K562 (cell line): Measurements from ENCODE around the gene MOB1B. TPM values are rescaled to one million over a fixed set of nuclear protein-coding genes. Genes with fewer than 3 reads are reported as not detected.

Experiments
- ATAC-seq: fragments of 200-7000 bp; cut with Tn5 transposase; 3 replicates; pipeline ENCODE4 v1.9.1; 2020; ENCODE audit warnings: moderate library complexity
- BruUV-seq: library from RNA; stranded (reverse); fragments of 400-500 nt; replicated peaks from 2 replicates; lab custom pipeline; 2021; lab: Mats Ljungman, UMichigan
- CTCF ChIA-PET: fragments of 300-600 bp; formaldehyde crosslinking; extraction: SDS; loops from one replicate; lab custom pipeline; 2021; ENCODE audit warnings: low intra/inter-chr PET ratio; lab: Yijun Ruan, JAX
- POLR2A ChIA-PET: fragments of 300-600, 350-650 bp; sonication (Branson Sonifier 250); formaldehyde crosslinking; extraction: SDS; loops from one replicate; lab custom pipeline; 2021; ENCODE audit warnings: antibody characterized with exemption, inconsistent platforms; lab: Yijun Ruan, JAX
- DNase-seq, 4 experiments: peaks; one replicate each; pipeline versions ENCODE4 v3.0.0 to v3.0.0-alpha.2; 2011 to 2018; ENCODE audit warnings: low spot score in 3 of 4, mixed read lengths in 3 of 4; ENCODE audit errors: extremely low read depth in 1 of 4
- FAIRE-seq: peaks from 2 replicates; lab custom pipeline; 2011; peaks lifted over from hg19 to GRCh38; lab: Jason Lieb, UNC
- H2AFZ ChIP-seq: 2 replicates; pipeline ENCODE4 v1.6.0; 2011; ENCODE audit warnings: low read depth, low read length, control low read depth, inconsistent platforms
- H3K27ac ChIP-seq: fragments of 200-600 bp; 3 replicates; pipeline ENCODE4 v1.8.0; 2011; ENCODE audit warnings: low read depth, mild to moderate bottlenecking, control low read depth, inconsistent platforms, low read length, moderate library complexity, mixed read lengths; ENCODE audit errors: extremely low read depth
- H3K27me3 ChIP-seq, 2 experiments: fragments of 300-600 bp in 1 of 2; 2 replicates in 1 of 2; 3 replicates in 1 of 2; pipeline versions ENCODE4 v1.6.0 to v1.8.0; 2011; ENCODE audit warnings: inconsistent platforms in 2 of 2, low read length in 2 of 2, mild to moderate bottlenecking in 1 of 2, mixed read lengths in 1 of 2, moderate library complexity in 1 of 2; ENCODE audit not compliant: control insufficient read depth in 2 of 2, insufficient read depth in 2 of 2
- H3K36me3 ChIP-seq: fragments of 300-600 bp; 3 replicates; pipeline ENCODE4 v1.8.0; 2011; ENCODE audit warnings: mild to moderate bottlenecking, low read length, inconsistent platforms; ENCODE audit not compliant: control insufficient read depth, insufficient read depth
- H3K4me1 ChIP-seq, 2 experiments: fragments of 200-600 bp in 1 of 2; replicated peaks in 1 of 2; 2 replicates in 1 of 2; 3 replicates in 1 of 2; pipeline versions ENCODE4 v1.5.1 to v1.8.0; 2011; ENCODE audit warnings: inconsistent platforms in 2 of 2, low read length in 2 of 2, mild to moderate bottlenecking in 1 of 2, mixed read lengths in 1 of 2, moderate library complexity in 1 of 2; ENCODE audit not compliant: control insufficient read depth in 2 of 2, insufficient read depth in 2 of 2
- H3K4me2 ChIP-seq: 2 replicates; pipeline ENCODE4 v1.6.1; 2011; ENCODE audit warnings: low read length, control low read depth, inconsistent platforms, mixed read lengths; ENCODE audit not compliant: insufficient read depth
- H3K4me3 ChIP-seq: fragments of 200-600 bp; sonication (generic), shearing (Covaris generic); 2 replicates; pipeline ENCODE4 v1.5.1; 2016; ENCODE audit warnings: control low read depth, inconsistent platforms
- H3K79me2 ChIP-seq: fragments of 200-600 bp; 3 replicates; pipeline ENCODE4 v1.8.0; 2011; ENCODE audit warnings: low read length, inconsistent platforms; ENCODE audit not compliant: control insufficient read depth, insufficient read depth
- H3K9ac ChIP-seq, 2 experiments: 2 replicates each; pipeline versions ENCODE4 v1.6.0 to v1.6.1; 2011; ENCODE audit warnings: low read depth in 2 of 2, low read length in 2 of 2, control low read depth in 1 of 2, inconsistent platforms in 1 of 2, mild to moderate bottlenecking in 1 of 2, mixed read lengths in 1 of 2; ENCODE audit not compliant: insufficient read depth in 1 of 2
- H3K9me1 ChIP-seq: one replicate; pipeline ENCODE4 v1.6.0; 2011; ENCODE audit warnings: inconsistent platforms, mild to moderate bottlenecking, low read length, moderate library complexity; ENCODE audit not compliant: control insufficient read depth, insufficient read depth
- H3K9me3 ChIP-seq: replicated peaks from 2 replicates; pipeline ENCODE4 v1.5.1; 2011; ENCODE audit warnings: low read depth, low read length, inconsistent platforms; ENCODE audit not compliant: control insufficient read depth, insufficient read depth
- H4K20me1 ChIP-seq: replicated peaks from 2 replicates; pipeline ENCODE4 v1.6.1; 2011; ENCODE audit warnings: low read length, inconsistent platforms, mixed read lengths; ENCODE audit not compliant: control insufficient read depth, insufficient read depth
- ASH1L ChIP-seq: fragments of 450-650 bp; IDR thresholded peaks from 2 replicates; pipeline ENCODE4 v1.6.1; 2018; ENCODE audit warnings: borderline replicate concordance, mild to moderate bottlenecking, low read depth; ENCODE audit not compliant: partially characterized antibody
- CEBPG ChIP-seq, 3 experiments: fragments of 200-800 bp in 1 of 3; sonication (Bioruptor generic) in 1 of 3; sonication (generic) in 1 of 3; formaldehyde crosslinking in 1 of 3; IDR thresholded peaks in 2 of 3; conservative IDR thresholded peaks in 1 of 3; 2 replicates each; pipeline versions ENCODE4 v1.6.1 to v1.8.0; 2016 to 2022; ENCODE audit warnings: missing compliant biosample characterization in 2 of 3, missing genetic modification characterization in 2 of 3, mild to moderate bottlenecking in 1 of 3, missing genetic modification reagents in 1 of 3
- HNRNPL ChIP-seq: fragments of 200-400 bp; formaldehyde crosslinking; IDR thresholded peaks from 2 replicates; pipeline ENCODE4 v1.6.1; 2017; ENCODE audit warnings: low read depth, mild to moderate bottlenecking, low read length
- SOX6 ChIP-seq: fragments of 450-650 bp; IDR thresholded peaks from 2 replicates; pipeline ENCODE4 v1.6.1; 2014; ENCODE audit warnings: mild to moderate bottlenecking
- ZNF282 ChIP-seq: sonication (generic); formaldehyde crosslinking; IDR thresholded peaks from 2 replicates; pipeline ENCODE4 v1.8.1; 2023; ENCODE audit warnings: missing genetic modification reagents
- ZSCAN32 ChIP-seq: fragments of 450-650 bp; formaldehyde crosslinking; IDR thresholded peaks from 2 replicates; pipeline ENCODE4 v1.4.0; 2020; ENCODE audit warnings: mild to moderate bottlenecking, moderate library complexity
- whole genome bisulfite sequencing: fragments of 100-300 bp; shearing (Covaris generic); methylation state at CpG from one replicate; pipeline ENCODE4 v1.1.6; 2016; ENCODE audit warnings: low coverage, mixed read lengths; ENCODE audit not compliant: insufficient coverage; ENCODE audit errors: missing lambda C conversion rate; 5-methylcytosine and 5-hydroxymethylcytosine counted together
- in situ Hi-C: fragments of 300-500 bp; cut with MboI; formaldehyde crosslinking; loops from 4 replicates; pipeline ENCODE4 v1.15.0; 2018; ENCODE audit warnings: inconsistent platforms, mixed read lengths
- intact Hi-C: fragments of 100-400 bp; cut with micrococcal nuclease; formaldehyde crosslinking; loops from 2 replicates; pipeline ENCODE4 v1.14.2; 2022
- polyA plus RNA-seq, 8 experiments: library from polyadenylated mRNA; depleted of rRNA in 4 of 8; stranded (reverse) in 5 of 8; unstranded in 3 of 8; fragments of >200 nt; fragmentation: Nextera tagmentation in 2 of 8; fragmentation: Illumina TruSeq in 1 of 8; extraction: Ambion mirVana in 2 of 8; extraction: Trizol in 1 of 8; gene quantifications; 2 replicates each; pipeline versions ENCODE4 v1.2.1 to v1.2.3, GENCODE V29; 2011 to 2014; ENCODE audit warnings: inconsistent platforms in 1 of 8, missing spikeins in 1 of 8
- total RNA-seq, 7 experiments: library from RNA; depleted of rRNA in 6 of 7; stranded (reverse); fragments of >200 nt in 6 of 7; fragmentation: Illumina TruSeq in 2 of 7; extraction: Trizol in 2 of 7; gene quantifications; 2 replicates each; pipeline versions ENCODE4 v1.2.1 to v1.2.3, GENCODE V29; 2011 to 2021; ENCODE audit warnings: low replicate concordance in 1 of 7
- TF ChIP-seq, protein P1 (sequence below): fragments of 450-650 bp; IDR thresholded peaks from 2 replicates; pipeline ENCODE4 v1.6.1; 2017; ENCODE audit warnings: antibody characterized with exemption, mild to moderate bottlenecking
- TF ChIP-seq, protein P2 (sequence below): fragments of 450-650 bp; IDR thresholded peaks from 2 replicates; pipeline ENCODE4 v1.6.1; 2017; ENCODE audit warnings: mild to moderate bottlenecking, moderate library complexity

The MOB1B gene
- total and polyA plus RNA-seq, 9 of the 15 experiments (the other 6 are each of a cell fraction or from before 2014, with no cell fraction given), result 8.4 to 37.8 (median 19.0) TPM

DNA sequence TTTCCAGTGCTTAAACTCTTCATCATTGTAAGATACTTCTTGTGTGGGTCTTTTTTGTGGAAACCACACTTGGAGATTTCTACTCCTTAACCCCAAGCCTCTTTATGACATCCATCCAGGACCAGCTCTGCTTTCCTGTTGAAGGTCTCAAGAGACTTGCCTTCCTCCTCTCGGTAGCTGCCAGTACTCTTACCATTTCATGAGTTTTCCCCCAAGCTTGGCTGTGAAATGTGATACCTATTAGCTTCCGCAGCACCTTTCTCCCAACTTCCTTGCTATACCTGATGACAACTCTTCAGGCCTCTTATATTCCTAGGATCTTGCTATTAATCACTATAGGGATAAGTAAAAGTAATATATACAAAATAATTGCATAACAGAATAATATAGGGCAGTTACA is 89.4 kb downstream of the MOB1B start:
- peaks cover 11 to 15% of the 10 kb centered on the region in 2 experiments; a peak in 4 of 5 replicates for H3K4me1 ChIP-seq
- 77% methylated on average over 2 of the region's 2 CpGs for WGBS
- ChIA-PET POLR2A (interaction anchor here (0.7 to 1.1 kb wide), 2 partner anchors 141 to 176 kb away, joined by 3 read pairs; no protein-coding TSS in a partner anchor), CTCF (no interaction called here)
- peaks cover 40% of the 10 kb centered on the region for H3K79me2 ChIP-seq
- no peak overlapping the region for H3K27ac ChIP-seq
- no peak overlapping the region for H3K4me2 ChIP-seq
- ATAC-seq (no peak), DNase-seq (no peak), FAIRE-seq (no peak)
- in situ Hi-C loops, result no loop called here
- no peak for TF ChIP-seq ZSCAN32 (CRISPR knock-in tag)
- BruUV-seq, result no TSS peak
- intact Hi-C loops, result loop anchor here (5.0 to 10.0 kb wide), 2 partner anchors 154 to 287 kb away; partner anchors contain the start of gene GRSF1
- no peak overlapping the region for H3K9ac ChIP-seq
- H4K20me1 ChIP-seq, result no peaks in the 10 kb centered on the region
- H3K27me3 ChIP-seq, result no peaks in the 10 kb centered on the region
- no peaks in the 10 kb centered on the region for H3K9me1 ChIP-seq
- no peaks in the 10 kb centered on the region for H3K9me3 ChIP-seq
- no peak overlapping the region for H2AFZ ChIP-seq
- H3K36me3 ChIP-seq, result no peaks in the 10 kb centered on the region
- no peak overlapping the region for H3K4me3 ChIP-seq

DNA sequence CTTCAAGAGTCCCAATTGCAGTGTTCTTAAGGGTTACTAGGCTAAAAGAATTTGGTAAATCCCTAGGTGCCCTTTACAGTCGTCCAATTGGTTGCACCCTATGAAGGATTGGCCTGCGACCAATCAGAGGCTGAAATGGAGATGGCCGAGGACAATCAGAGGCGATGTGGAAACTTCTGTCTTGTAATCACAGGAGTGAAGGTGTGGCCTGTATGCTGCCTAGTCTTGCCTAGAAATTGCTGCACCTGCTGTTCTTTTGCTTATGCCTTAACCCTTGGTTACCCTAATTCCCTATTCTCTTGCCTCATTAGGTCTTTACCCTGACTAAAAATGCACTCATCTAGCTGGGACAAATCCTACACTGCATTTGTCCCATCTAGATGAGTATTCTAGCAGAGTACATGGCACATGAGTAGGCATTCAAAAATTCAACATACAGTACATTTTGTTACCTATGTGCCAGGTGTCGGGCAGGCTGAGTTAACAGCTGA is 90.3 kb downstream of the MOB1B start:
- DNase-seq (peak in 2 of 4 experiments; percentile 57 to 58), ATAC-seq (peak; percentile 39), FAIRE-seq (peak; percentile 15)
- WGBS, result 53% methylated on average over 5 of the region's 5 CpGs
- Histone ChIP-seq H3K79me2 (peaks cover 49% of the 10 kb centered on the region), H3K36me3 (no peaks in the 10 kb centered on the region), H4K20me1 (no peaks in the 10 kb centered on the region), H3K4me2 (peak overlapping the region; percentile 85), H3K27ac (peak overlapping the region; percentile 85; the same call in 2 of the 3 replicates), H3K27me3 (no peaks in the 10 kb centered on the region), H3K4me3 (peak overlapping the region; percentile 82), H3K9me3 (no peaks in the 10 kb centered on the region), H3K9ac (peak overlapping the region; percentile 79 to 99; a peak in 3 of 4 replicates), H3K4me1 (peaks cover 15 to 18% of the 10 kb centered on the region in 2 experiments; a peak in 4 of 5 replicates), H3K9me1 (no peaks in the 10 kb centered on the region), H2AFZ (peak overlapping the region; percentile 94)
- ChIA-PET CTCF (no interaction called here), POLR2A (interaction anchor here (1.3 kb wide), 1 partner anchor 14 kb away, joined by 5 read pairs; no protein-coding TSS in a partner anchor)
- no TSS peak for BruUV-seq
- in situ Hi-C loops (no loop called here), intact Hi-C loops (loop anchor here (5.0 to 10.0 kb wide), 2 partner anchors 155 to 288 kb away; partner anchors contain the start of gene GRSF1)
- no peak for TF ChIP-seq SOX6
- TF ChIP-seq, protein P1, sequence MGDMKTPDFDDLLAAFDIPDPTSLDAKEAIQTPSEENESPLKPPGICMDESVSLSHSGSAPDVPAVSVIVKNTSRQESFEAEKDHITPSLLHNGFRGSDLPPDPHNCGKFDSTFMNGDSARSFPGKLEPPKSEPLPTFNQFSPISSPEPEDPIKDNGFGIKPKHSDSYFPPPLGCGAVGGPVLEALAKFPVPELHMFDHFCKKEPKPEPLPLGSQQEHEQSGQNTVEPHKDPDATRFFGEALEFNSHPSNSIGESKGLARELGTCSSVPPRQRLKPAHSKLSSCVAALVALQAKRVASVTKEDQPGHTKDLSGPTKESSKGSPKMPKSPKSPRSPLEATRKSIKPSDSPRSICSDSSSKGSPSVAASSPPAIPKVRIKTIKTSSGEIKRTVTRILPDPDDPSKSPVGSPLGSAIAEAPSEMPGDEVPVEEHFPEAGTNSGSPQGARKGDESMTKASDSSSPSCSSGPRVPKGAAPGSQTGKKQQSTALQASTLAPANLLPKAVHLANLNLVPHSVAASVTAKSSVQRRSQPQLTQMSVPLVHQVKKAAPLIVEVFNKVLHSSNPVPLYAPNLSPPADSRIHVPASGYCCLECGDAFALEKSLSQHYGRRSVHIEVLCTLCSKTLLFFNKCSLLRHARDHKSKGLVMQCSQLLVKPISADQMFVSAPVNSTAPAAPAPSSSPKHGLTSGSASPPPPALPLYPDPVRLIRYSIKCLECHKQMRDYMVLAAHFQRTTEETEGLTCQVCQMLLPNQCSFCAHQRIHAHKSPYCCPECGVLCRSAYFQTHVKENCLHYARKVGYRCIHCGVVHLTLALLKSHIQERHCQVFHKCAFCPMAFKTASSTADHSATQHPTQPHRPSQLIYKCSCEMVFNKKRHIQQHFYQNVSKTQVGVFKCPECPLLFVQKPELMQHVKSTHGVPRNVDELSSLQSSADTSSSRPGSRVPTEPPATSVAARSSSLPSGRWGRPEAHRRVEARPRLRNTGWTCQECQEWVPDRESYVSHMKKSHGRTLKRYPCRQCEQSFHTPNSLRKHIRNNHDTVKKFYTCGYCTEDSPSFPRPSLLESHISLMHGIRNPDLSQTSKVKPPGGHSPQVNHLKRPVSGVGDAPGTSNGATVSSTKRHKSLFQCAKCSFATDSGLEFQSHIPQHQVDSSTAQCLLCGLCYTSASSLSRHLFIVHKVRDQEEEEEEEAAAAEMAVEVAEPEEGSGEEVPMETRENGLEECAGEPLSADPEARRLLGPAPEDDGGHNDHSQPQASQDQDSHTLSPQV, result no peak
- TF ChIP-seq CEBPG (CRISPR knock-in tag; IDR thresholded peaks at IDR 0.05), result 0 out of 2 replicates have a peak, but pooled peaks have one; percentile 29
- TF ChIP-seq CEBPG (tag; conservative IDR thresholded peaks at IDR 0.05 in 1 of 2, IDR thresholded peaks at IDR 0.05 in 1 of 2), result no peak; a peak in 1 of 4 replicates
- no peak for TF ChIP-seq HNRNPL
- no peak for TF ChIP-seq ZNF282
- TF ChIP-seq ASH1L, result peak; percentile 48
- TF ChIP-seq, protein P2, sequence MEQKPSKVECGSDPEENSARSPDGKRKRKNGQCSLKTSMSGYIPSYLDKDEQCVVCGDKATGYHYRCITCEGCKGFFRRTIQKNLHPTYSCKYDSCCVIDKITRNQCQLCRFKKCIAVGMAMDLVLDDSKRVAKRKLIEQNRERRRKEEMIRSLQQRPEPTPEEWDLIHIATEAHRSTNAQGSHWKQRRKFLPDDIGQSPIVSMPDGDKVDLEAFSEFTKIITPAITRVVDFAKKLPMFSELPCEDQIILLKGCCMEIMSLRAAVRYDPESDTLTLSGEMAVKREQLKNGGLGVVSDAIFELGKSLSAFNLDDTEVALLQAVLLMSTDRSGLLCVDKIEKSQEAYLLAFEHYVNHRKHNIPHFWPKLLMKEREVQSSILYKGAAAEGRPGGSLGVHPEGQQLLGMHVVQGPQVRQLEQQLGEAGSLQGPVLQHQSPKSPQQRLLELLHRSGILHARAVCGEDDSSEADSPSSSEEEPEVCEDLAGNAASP, result no peak
